ENCODE data around the gene BCL7C.
"Not testable (repeated sequence)": the region's sequence is repeated elsewhere in the genome, so short reads cannot be mapped to it uniquely, and the experiment has no call there.

BCL7C gene

GRCh38 chr16:30892670-30893416 is 1.0 kb downstream of the BCL7C start:
- no peaks in the 10 kb centered on the region for H3K9me3 Mint-ChIP-seq
- peak overlapping the region; percentile 89 for H3K4me3 Mint-ChIP-seq
- no peaks in the 10 kb centered on the region for H3K27me3 Mint-ChIP-seq
- peaks cover 18% of the 10 kb centered on the region for H3K36me3 Mint-ChIP-seq (ENCODE audit: low read depth)
- peaks cover 49% of the 10 kb centered on the region for H3K4me1 Mint-ChIP-seq (ENCODE audit: low read depth)
- H3K27ac Mint-ChIP-seq: peak overlapping the region; percentile 79

GRCh38 chr16:30891043-30891823 is 2.6 kb downstream of the BCL7C start:
- Mint-ChIP-seq H3K4me1 (ENCODE audit: low read depth) (peaks cover 41% of the 10 kb centered on the region), H3K36me3 (ENCODE audit: low read depth) (peaks cover 23% of the 10 kb centered on the region)
- not testable (repeated sequence) for H3K4me3 Mint-ChIP-seq, H3K27ac Mint-ChIP-seq, H3K27me3 Mint-ChIP-seq, H3K9me3 Mint-ChIP-seq

- no peak overlapping the region for H3K4me3 Mint-ChIP-seq
- H3K36me3 Mint-ChIP-seq (ENCODE audit: low read depth): peaks cover 32% of the 10 kb centered on the region
- H3K4me1 Mint-ChIP-seq (ENCODE audit: low read depth): peaks cover 31% of the 10 kb centered on the region
- no peaks in the 10 kb centered on the region for H3K9me3 Mint-ChIP-seq
- no peaks in the 10 kb centered on the region for H3K27me3 Mint-ChIP-seq
- H3K27ac Mint-ChIP-seq: no peak overlapping the region
Observed at GRCh38 chr16:30889721-30890120, 4.2 kb downstream of the BCL7C start.

- Mint-ChIP-seq H3K27me3 (no peaks in the 10 kb centered on the region), H3K27ac (no peak overlapping the region), H3K4me1 (ENCODE audit: low read depth) (peaks cover 32% of the 10 kb centered on the region), H3K36me3 (ENCODE audit: low read depth) (peaks cover 33% of the 10 kb centered on the region), H3K4me3 (no peak overlapping the region), H3K9me3 (no peaks in the 10 kb centered on the region)
Observed at GRCh38 chr16:30888856-30889499, 4.9 kb downstream of the BCL7C start.

- H3K27me3 Mint-ChIP-seq: no peaks in the 10 kb centered on the region
- no peak overlapping the region for H3K4me3 Mint-ChIP-seq
- no peaks in the 10 kb centered on the region for H3K9me3 Mint-ChIP-seq
- H3K36me3 Mint-ChIP-seq (ENCODE audit: low read depth): peaks cover 35% of the 10 kb centered on the region
- H3K27ac Mint-ChIP-seq: no peak overlapping the region
- H3K4me1 Mint-ChIP-seq (ENCODE audit: low read depth): peaks cover 30% of the 10 kb centered on the region
Observed at GRCh38 chr16:30887927-30888326, 6.0 kb downstream of the BCL7C start.

- H3K4me3 Mint-ChIP-seq: no peak overlapping the region
- no peaks in the 10 kb centered on the region for H3K9me3 Mint-ChIP-seq
- H3K27me3 Mint-ChIP-seq: no peaks in the 10 kb centered on the region
- peaks cover 34% of the 10 kb centered on the region for H3K36me3 Mint-ChIP-seq (ENCODE audit: low read depth)
- H3K27ac Mint-ChIP-seq: peak overlapping the region; percentile 51
- H3K4me1 Mint-ChIP-seq (ENCODE audit: low read depth): peaks cover 27% of the 10 kb centered on the region
Observed at GRCh38 chr16:30886145-30886544, 7.7 kb downstream of the BCL7C start.

GRCh38 chr16:30885196-30885595 is 8.7 kb downstream of the BCL7C start:
- H3K9me3 Mint-ChIP-seq: no peaks in the 10 kb centered on the region
- peaks cover 33% of the 10 kb centered on the region for H3K36me3 Mint-ChIP-seq (ENCODE audit: low read depth)
- H3K27ac Mint-ChIP-seq: peak overlapping the region; percentile 82
- H3K4me1 Mint-ChIP-seq (ENCODE audit: low read depth): peaks cover 27% of the 10 kb centered on the region
- H3K4me3 Mint-ChIP-seq: peak overlapping the region; percentile 31
- no peaks in the 10 kb centered on the region for H3K27me3 Mint-ChIP-seq

- Mint-ChIP-seq H3K9me3 (no peaks in the 10 kb centered on the region), H3K36me3 (ENCODE audit: low read depth) (peaks cover 30% of the 10 kb centered on the region), H3K4me3 (peak overlapping the region; percentile 31), H3K4me1 (ENCODE audit: low read depth) (peaks cover 27% of the 10 kb centered on the region), H3K27me3 (no peaks in the 10 kb centered on the region), H3K27ac (peak overlapping the region; percentile 82)
Observed at GRCh38 chr16:30884760-30885159, 9.1 kb downstream of the BCL7C start.

- Mint-ChIP-seq H3K36me3 (ENCODE audit: low read depth) (peaks cover 29% of the 10 kb centered on the region), H3K4me1 (ENCODE audit: low read depth) (peaks cover 27% of the 10 kb centered on the region), H3K27me3 (no peaks in the 10 kb centered on the region), H3K4me3 (no peak overlapping the region), H3K9me3 (no peaks in the 10 kb centered on the region), H3K27ac (peak overlapping the region; percentile 78)
Observed at GRCh38 chr16:30882429-30883310, 11.2 kb downstream of the BCL7C start.

GRCh38 chr16:30876867-30877266 is 17.0 kb downstream of the BCL7C start:
- no peaks in the 10 kb centered on the region for H3K27me3 Mint-ChIP-seq
- H3K27ac Mint-ChIP-seq: peak overlapping the region; percentile 96
- H3K36me3 Mint-ChIP-seq (ENCODE audit: low read depth): peaks cover 20% of the 10 kb centered on the region
- peaks cover 35% of the 10 kb centered on the region for H3K4me1 Mint-ChIP-seq (ENCODE audit: low read depth)
- peak overlapping the region; percentile 96 for H3K4me3 Mint-ChIP-seq
- H3K9me3 Mint-ChIP-seq: no peaks in the 10 kb centered on the region

- Mint-ChIP-seq H3K4me1 (ENCODE audit: low read depth) (peaks cover 35% of the 10 kb centered on the region), H3K4me3 (peak overlapping the region; percentile 96), H3K27me3 (no peaks in the 10 kb centered on the region), H3K27ac (peak overlapping the region; percentile 96), H3K36me3 (ENCODE audit: low read depth) (peaks cover 20% of the 10 kb centered on the region), H3K9me3 (no peaks in the 10 kb centered on the region)
Observed at GRCh38 chr16:30875871-30876801, 17.7 kb downstream of the BCL7C start.

- peak overlapping the region; percentile 96 for H3K27ac Mint-ChIP-seq
- peaks cover 35% of the 10 kb centered on the region for H3K4me1 Mint-ChIP-seq (ENCODE audit: low read depth)
- peaks cover 20% of the 10 kb centered on the region for H3K36me3 Mint-ChIP-seq (ENCODE audit: low read depth)
- H3K4me3 Mint-ChIP-seq: peak overlapping the region; percentile 96
- H3K27me3 Mint-ChIP-seq: no peaks in the 10 kb centered on the region
- H3K9me3 Mint-ChIP-seq: no peaks in the 10 kb centered on the region
Observed at GRCh38 chr16:30874821-30875717, 18.8 kb downstream of the BCL7C start.
